IPS-15b (cell line): ENCODE results near the gene ESD.
A peak's percentile ranks its signal among the peaks of the same experiment; 100 is the strongest.
"Not testable (repeated sequence)": the region's sequence is repeated elsewhere in the genome, so short reads cannot be mapped to it uniquely, and the experiment has no call there.

Experiments
- H3K27me3 ChIP-seq: one replicate; pipeline ENCODE4 v1.6.1; 2013; ENCODE audit warnings: low read length; ENCODE audit not compliant: control insufficient read depth, insufficient read depth
- H3K36me3 ChIP-seq: one replicate; pipeline ENCODE4 v1.6.1; 2013; ENCODE audit warnings: low read length; ENCODE audit not compliant: control insufficient read depth, insufficient read depth
- H3K4me1 ChIP-seq: one replicate; pipeline ENCODE4 v1.6.1; 2013; ENCODE audit warnings: mild to moderate bottlenecking, low read length; ENCODE audit not compliant: control insufficient read depth, insufficient read depth
- H3K4me3 ChIP-seq: one replicate; pipeline ENCODE4 v1.5.1; 2013; ENCODE audit warnings: low read depth, low read length
- H3K9ac ChIP-seq: one replicate; pipeline ENCODE4 v1.6.1; 2013; ENCODE audit warnings: low read depth, mild to moderate bottlenecking, low read length
- H3K9me3 ChIP-seq: one replicate; pipeline ENCODE4 v1.6.1; 2013; ENCODE audit warnings: mild to moderate bottlenecking, low read length; ENCODE audit not compliant: control insufficient read depth, insufficient read depth

The ESD gene

GRCh38 chr13:46816371-46816770 is 19.4 kb upstream of the ESD start:
- H3K4me3 ChIP-seq, result no peak overlapping the region
- no peak overlapping the region for H3K9ac ChIP-seq
- no peaks in the 10 kb centered on the region for H3K36me3 ChIP-seq
- H3K9me3 ChIP-seq, result no peaks in the 10 kb centered on the region
- no peaks in the 10 kb centered on the region for H3K27me3 ChIP-seq
- H3K4me1 ChIP-seq, result no peaks in the 10 kb centered on the region

GRCh38 chr13:46812301-46812797 is 15.4 kb upstream of the ESD start:
- H3K9me3 ChIP-seq, result no peaks in the 10 kb centered on the region
- H3K9ac ChIP-seq, result no peak overlapping the region
- no peak overlapping the region for H3K4me3 ChIP-seq
- no peaks in the 10 kb centered on the region for H3K4me1 ChIP-seq
- H3K27me3 ChIP-seq, result no peaks in the 10 kb centered on the region
- no peaks in the 10 kb centered on the region for H3K36me3 ChIP-seq

- Histone ChIP-seq H3K27me3 (no peaks in the 10 kb centered on the region), H3K36me3 (no peaks in the 10 kb centered on the region), H3K9ac (no peak overlapping the region), H3K4me3 (no peak overlapping the region), H3K9me3 (no peaks in the 10 kb centered on the region), H3K4me1 (no peaks in the 10 kb centered on the region)
These were observed 13.5 kb upstream of the ESD start for GRCh38 chr13:46810440-46810839.

- H3K27me3 ChIP-seq, H3K4me3 ChIP-seq, H3K36me3 ChIP-seq, H3K4me1 ChIP-seq, H3K9me3 ChIP-seq, H3K9ac ChIP-seq: not testable (repeated sequence)
These were observed 8.0 kb upstream of the ESD start for GRCh38 chr13:46804921-46805320.

- no peaks in the 10 kb centered on the region for H3K4me1 ChIP-seq
- no peaks in the 10 kb centered on the region for H3K36me3 ChIP-seq
- no peaks in the 10 kb centered on the region for H3K9me3 ChIP-seq
- H3K9ac ChIP-seq, result no peak overlapping the region
- no peaks in the 10 kb centered on the region for H3K27me3 ChIP-seq
- no peak overlapping the region for H3K4me3 ChIP-seq
These were observed 7.4 kb upstream of the ESD start for GRCh38 chr13:46804391-46804815.

GRCh38 chr13:46803586-46803985 is 6.6 kb upstream of the ESD start:
- Histone ChIP-seq H3K4me1 (no peaks in the 10 kb centered on the region), H3K27me3 (no peaks in the 10 kb centered on the region), H3K36me3 (no peaks in the 10 kb centered on the region), H3K4me3 (no peak overlapping the region), H3K9me3 (no peaks in the 10 kb centered on the region), H3K9ac (no peak overlapping the region)

GRCh38 chr13:46801858-46802257 is 4.9 kb upstream of the ESD start:
- Histone ChIP-seq H3K9me3 (no peaks in the 10 kb centered on the region), H3K27me3 (no peaks in the 10 kb centered on the region), H3K4me1 (peaks cover 4% of the 10 kb centered on the region), H3K36me3 (no peaks in the 10 kb centered on the region), H3K4me3 (no peak overlapping the region), H3K9ac (no peak overlapping the region)

GRCh38 chr13:46799139-46799538 is 2.2 kb upstream of the ESD start:
- no peak overlapping the region for H3K9ac ChIP-seq
- H3K27me3 ChIP-seq, result no peaks in the 10 kb centered on the region
- H3K4me1 ChIP-seq, result peaks cover 12% of the 10 kb centered on the region
- H3K4me3 ChIP-seq, result no peak overlapping the region
- no peaks in the 10 kb centered on the region for H3K9me3 ChIP-seq
- H3K36me3 ChIP-seq, result no peaks in the 10 kb centered on the region

- Histone ChIP-seq H3K4me3 (peak overlapping the region; percentile 90), H3K9ac (peak overlapping the region; percentile 92)
These were observed 708 bp upstream of the ESD start for GRCh38 chr13:46797501-46798237.

GRCh38 chr13:46796129-46796514 is 839 bp downstream of the ESD start:
- H3K4me1 ChIP-seq, result peaks cover 12% of the 10 kb centered on the region
- peak overlapping the region; percentile 90 for H3K4me3 ChIP-seq
- no peaks in the 10 kb centered on the region for H3K36me3 ChIP-seq
- peak overlapping the region; percentile 92 for H3K9ac ChIP-seq
- H3K9me3 ChIP-seq, result no peaks in the 10 kb centered on the region
- no peaks in the 10 kb centered on the region for H3K27me3 ChIP-seq

More at GRCh38 chr13:46797501-46798237, 708 bp upstream of the ESD start:
- H3K9me3 ChIP-seq, result no peaks in the 10 kb centered on the region
- peaks cover 12% of the 10 kb centered on the region for H3K4me1 ChIP-seq
- H3K36me3 ChIP-seq, result no peaks in the 10 kb centered on the region
- H3K27me3 ChIP-seq, result no peaks in the 10 kb centered on the region

GRCh38 chr13:46795321-46795720 is 1.6 kb downstream of the ESD start:
- H3K27me3 ChIP-seq, result no peaks in the 10 kb centered on the region
- H3K4me1 ChIP-seq, result peaks cover 12% of the 10 kb centered on the region
- no peak overlapping the region for H3K4me3 ChIP-seq
- H3K36me3 ChIP-seq, result no peaks in the 10 kb centered on the region
- H3K9ac ChIP-seq, result no peak overlapping the region
- H3K9me3 ChIP-seq, result no peaks in the 10 kb centered on the region

- no peak overlapping the region for H3K4me3 ChIP-seq
- no peak overlapping the region for H3K9ac ChIP-seq
- no peaks in the 10 kb centered on the region for H3K9me3 ChIP-seq
- H3K27me3 ChIP-seq, result no peaks in the 10 kb centered on the region
- H3K36me3 ChIP-seq, result peaks cover 10% of the 10 kb centered on the region
- H3K4me1 ChIP-seq, result no peaks in the 10 kb centered on the region
These were observed 13.5 kb downstream of the ESD start for GRCh38 chr13:46783504-46783903.
